GF-D8 (cell line): Measurements from ENCODE around the gene TMEM117.
"Not testable (repeated sequence)": the region's sequence is repeated elsewhere in the genome, so short reads cannot be mapped to it uniquely, and the experiment has no call there.

Experiments used
- DNase-seq: peaks from one replicate; lab custom pipeline; 2025; lab: John Stamatoyannopoulos, UW

The TMEM117 gene

GRCh38 chr12:43840338-43840737 lies 4.5 kb downstream of the TMEM117 start:
- no peak for DNase-seq

DNA sequence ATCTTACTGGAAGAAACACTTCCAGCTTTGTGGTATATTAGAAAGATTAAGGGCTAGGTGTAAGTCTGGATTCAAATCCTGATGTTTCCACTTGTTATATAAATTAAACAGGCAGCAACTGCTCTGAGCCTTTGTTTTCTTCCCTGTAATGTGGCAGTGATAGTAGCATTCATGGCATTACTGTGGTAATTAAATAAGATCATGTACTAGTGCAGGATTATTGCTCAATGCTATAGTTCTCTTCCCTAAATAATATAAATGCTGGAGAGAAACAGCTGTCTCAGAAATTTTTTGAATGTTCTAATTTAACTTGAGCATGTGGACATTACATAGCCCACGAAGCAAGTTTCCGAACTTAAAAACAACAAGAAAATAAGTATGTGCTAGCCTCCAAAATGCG lies 5.4 kb downstream of the TMEM117 start:
- no peak for DNase-seq

- no peak for DNase-seq
Measured at GRCh38 chr12:43842259-43842658, 6.4 kb downstream of the TMEM117 start.

- peak; percentile 46 for DNase-seq
Measured at GRCh38 chr12:43847425-43848225, 11.7 kb downstream of the TMEM117 start.

DNA sequence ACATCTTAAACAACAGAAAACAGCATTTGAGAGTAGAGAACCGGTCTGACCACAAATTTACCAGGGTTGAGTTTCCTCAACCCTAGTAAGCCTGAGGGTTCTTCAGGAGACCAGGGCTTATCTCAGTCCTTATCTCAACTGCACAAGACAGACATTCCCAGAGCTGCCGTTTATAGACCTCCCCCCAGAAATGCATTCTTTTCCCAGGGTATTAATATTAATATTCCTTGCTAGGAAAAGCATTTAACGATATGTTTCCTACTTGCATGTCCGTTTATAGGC lies 12.3 kb downstream of the TMEM117 start:
- no peak for DNase-seq

- DNase-seq, result no peak
Measured at GRCh38 chr12:43848786-43849185, 12.9 kb downstream of the TMEM117 start.

GRCh38 chr12:43852744-43853143 lies 16.9 kb downstream of the TMEM117 start:
- no peak for DNase-seq

DNA sequence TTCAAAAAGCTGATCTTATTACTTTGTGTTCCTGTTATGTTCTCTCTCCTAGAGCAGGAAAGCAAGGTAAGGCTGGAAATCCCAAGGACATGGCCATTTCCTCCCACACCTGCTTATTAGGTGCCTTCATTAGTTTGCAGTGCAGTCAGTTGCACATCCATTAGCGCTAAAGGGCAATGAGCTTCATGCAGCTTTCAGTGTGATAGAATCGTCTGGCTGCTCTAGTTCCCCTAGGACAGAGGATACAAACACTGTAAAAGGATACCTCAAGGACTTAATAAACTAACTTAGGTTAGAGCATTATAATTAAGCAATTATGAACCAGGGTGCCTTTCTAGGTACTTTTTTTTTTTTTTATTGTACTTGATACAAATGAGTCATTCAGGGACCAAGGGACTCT lies 21.1 kb downstream of the TMEM117 start:
- DNase-seq, result no peak

- DNase-seq, result no peak
Measured at GRCh38 chr12:43858096-43858495, 22.2 kb downstream of the TMEM117 start.

DNA sequence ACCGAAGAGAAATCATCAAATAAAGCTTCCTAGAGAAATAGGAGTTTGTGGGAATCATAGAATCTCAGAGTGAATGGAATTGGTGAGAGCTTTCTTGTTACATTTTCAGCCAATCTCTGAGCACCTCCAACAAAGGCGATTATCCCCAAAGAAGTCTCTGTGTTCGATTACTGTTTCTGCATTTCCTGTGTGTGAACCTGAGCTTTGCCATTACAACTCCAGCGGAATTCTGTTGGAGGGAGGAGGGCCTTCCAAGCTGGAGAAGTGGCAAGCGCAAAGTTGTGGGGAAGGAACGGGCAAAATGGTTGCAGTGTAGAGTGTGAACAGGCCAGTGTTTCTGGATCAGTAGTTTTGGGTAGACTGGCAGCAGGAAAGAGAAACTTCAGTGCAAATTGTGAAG lies 23.1 kb downstream of the TMEM117 start:
- no peak for DNase-seq

GRCh38 chr12:43861015-43861839 lies 25.3 kb downstream of the TMEM117 start:
- no peak for DNase-seq

- no peak for DNase-seq
Measured at GRCh38 chr12:43861840-43862150, 25.9 kb downstream of the TMEM117 start.

DNA sequence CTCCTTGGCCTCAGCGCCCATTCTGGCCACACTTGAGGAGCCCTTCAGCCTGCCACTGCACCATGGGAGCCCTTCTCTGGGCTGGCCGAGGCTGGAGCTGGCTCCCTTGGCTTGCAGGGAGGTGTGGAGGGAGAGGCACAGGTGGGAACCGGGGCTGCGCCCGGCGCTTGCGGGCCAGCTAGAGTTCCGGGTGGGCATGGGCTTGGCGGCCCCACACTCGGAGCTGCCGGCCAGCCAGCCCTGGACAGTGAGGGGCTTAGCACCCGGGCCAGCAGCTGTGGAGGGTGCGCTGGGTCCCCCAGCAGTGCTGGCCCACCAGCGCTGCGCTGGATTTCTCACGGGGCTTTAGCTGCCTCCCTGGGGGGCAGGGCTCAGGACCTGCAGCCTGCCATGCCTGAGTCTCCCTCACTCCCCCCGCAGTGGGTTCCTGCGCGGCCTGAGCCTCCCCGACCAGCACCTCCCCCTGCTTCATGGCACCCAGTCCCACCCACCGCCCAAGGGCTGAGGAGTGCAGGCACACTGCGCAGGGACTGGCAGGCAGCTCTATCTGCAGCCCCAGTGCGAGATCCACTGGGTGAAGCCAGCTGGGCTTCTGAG lies 28.0 kb downstream of the TMEM117 start:
- no peak for DNase-seq

DNA sequence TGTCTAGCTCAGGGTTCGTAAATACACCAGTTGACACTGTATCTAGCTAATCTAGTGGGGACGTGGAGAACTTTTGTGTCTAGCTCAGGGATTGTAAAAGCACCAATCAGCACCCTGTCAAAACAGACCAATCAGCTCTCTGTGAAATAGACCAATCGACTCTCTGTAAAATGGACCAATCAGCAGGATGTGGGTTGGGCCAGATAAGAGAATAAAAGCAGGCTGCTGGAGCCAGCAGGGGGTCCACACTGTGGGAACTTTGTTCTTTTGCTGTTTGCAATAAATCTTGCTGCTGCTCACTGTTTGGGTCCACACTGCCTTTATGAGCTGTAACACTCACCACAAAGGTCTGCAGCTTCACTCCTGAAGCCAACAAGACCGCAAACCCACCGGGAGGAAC lies 28.7 kb downstream of the TMEM117 start:
- not testable (repeated sequence) for DNase-seq

GRCh38 chr12:43869184-43869583 lies 33.3 kb downstream of the TMEM117 start:
- no peak for DNase-seq

DNA sequence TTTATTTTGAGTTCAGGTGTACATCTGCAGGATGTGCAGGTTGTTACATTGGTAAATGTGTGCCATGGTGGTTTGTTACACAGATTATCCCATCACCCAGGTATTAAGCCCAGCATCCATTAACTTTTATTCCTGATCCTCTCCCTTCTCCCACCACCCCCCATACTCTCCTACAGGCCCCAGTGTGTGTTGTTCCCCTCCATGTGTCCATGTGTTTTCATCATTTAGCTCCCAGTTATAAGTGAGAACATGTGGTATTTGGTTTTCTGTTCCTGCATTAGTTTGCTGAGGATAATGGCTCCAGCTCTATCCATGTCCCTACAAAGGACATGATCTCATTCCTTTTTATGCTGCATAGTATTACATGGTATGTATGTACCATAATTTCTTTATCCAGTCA lies 33.9 kb downstream of the TMEM117 start:
- DNase-seq, result not testable (repeated sequence)

DNA sequence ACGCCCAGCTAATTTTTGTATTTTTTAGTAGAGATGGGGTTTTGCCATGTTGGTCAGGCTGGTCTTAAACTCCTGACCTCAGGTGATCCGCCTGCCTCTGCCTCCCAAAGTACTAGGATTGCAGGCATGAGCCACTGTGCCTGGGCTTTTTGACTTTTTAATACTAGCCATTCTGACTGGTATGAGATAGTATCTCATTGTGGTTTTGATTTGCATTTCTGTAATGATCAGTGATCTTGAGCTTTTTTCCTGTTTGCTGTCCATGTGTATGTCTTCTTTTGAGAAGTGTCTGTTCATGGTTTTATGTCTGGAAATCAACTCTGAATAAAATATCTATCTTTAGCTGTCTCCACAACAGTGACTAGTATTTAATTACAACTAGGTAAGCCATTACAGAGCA lies 35.4 kb downstream of the TMEM117 start:
- not testable (repeated sequence) for DNase-seq

GRCh38 chr12:43872396-43872795 lies 36.5 kb downstream of the TMEM117 start:
- no peak for DNase-seq

DNA sequence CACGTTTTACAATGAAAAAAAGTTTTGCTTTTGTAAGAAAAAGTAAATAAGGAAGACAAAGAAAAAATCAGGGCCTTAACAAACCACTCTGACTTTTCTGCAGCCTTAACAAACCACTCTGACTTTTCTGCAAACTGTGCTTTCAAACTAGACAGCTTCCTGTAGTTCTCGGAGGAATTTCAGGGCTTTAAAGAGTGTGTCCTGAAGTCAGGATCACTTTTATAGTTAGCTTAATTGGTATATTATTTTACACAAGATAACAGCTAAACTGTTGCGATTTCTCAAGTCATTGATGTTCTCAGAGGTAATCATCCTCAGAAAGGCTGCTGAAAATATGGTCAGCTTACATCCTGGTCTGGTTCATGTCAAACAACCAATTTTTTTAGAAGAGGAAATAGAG lies 42.2 kb downstream of the TMEM117 start:
- no peak for DNase-seq

DNA sequence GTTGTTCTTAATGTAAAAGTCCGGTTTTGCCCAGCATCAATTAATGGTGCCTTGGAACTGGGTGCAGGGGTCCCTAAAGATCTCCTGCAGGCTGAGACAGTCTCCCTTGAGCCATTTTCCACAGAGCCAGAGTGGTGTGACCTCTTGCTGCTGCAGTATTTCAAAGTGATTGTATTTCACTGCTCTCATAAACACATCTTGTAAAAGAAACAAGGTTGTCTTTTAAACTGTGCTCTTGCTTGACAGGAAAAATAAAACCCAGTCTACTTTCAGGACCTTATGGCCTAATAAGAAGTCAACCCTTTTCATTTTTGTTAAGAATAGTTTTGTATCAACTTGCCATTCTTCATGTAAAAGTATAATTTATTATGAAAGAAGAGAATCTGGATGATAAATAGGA lies 44.7 kb downstream of the TMEM117 start:
- no peak for DNase-seq

GRCh38 chr12:43882578-43883178 lies 46.8 kb downstream of the TMEM117 start:
- peak; percentile 12 for DNase-seq

DNA sequence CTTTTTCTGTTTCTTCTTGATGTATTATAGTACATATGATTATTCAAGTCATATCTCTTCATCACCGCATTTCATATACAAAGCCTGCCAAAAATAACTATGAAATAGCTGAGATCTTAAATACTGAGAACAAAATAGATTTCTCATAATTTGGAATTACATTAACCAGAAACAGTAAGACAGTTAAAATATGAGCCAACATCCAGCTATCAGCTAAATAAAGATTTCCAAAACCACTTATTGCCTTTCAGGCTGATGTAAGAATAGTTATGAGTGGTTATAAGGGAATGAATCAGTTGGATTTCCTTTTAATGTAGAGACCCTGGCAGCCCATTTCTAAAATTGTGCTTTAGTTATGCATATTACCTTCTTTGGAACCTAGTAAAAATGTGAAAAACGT lies 47.4 kb downstream of the TMEM117 start:
- no peak for DNase-seq

DNA sequence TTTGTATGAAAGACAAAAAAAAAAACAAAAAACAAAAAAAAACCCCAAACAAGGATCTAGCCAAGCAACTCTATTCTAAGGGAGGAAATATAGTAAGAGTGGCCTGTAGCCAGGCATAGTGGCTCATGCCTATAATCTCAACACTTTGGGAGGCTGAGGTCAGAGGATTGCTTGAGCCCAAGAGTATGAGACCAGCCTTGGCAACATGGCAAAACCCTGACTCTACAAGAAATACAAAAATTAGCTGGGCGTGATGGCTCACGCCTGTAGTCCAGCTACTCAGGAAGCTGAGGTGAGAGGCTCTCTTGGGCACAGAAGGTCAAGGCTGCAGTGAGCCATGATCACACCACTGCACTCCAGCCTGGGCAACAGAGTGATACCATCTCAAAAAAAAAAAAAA lies 47.9 kb downstream of the TMEM117 start:
- DNase-seq, result no peak
